Activated T-helper 1 cell treated with anti-CD3 and anti-CD28 coated beads, Interleukin-2, amount 50 U/mL, for 16 hours (primary cell): Measurements from ENCODE around the gene H2BW1.
"Not testable (repeated sequence)": the region's sequence is repeated elsewhere in the genome, so short reads cannot be mapped to it uniquely, and the experiment has no call there.

Experiments
- DNase-seq, 2 donors: peaks; one replicate each; pipeline ENCODE4 v3.0.0-alpha.2; 2020; ENCODE audit warnings: low read depth in 1 of 2, low spot score in 1 of 2

The H2BW1 gene, protein sequence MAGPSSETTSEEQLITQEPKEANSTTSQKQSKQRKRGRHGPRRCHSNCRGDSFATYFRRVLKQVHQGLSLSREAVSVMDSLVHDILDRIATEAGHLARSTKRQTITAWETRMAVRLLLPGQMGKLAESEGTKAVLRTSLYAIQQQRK

DNA sequence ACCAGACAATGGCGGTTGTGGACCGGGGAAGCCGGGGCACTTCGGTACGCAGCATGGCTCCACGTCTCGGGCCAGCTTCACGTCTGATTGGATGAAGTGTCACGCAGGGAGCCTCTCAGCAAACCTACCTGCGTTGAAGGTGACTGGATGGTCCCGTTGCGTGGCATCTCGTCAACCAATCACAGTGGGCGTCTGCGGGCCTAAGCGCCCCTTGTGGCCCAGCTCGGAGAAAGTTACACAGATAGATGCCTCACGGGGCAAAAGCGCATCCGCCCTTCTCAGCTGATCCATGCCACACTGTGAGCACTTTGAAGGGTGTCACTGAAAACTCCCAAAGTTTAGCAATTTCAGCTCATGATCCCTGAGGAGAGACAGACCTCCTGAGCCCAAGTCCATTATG, at the start of gene H2BW1:
TSS of gene H2BW1 (minus strand) at position 103 of the 400 bp plus-strand sequence. CDS start 132 bp downstream, outside the sequence.
- no peak for DNase-seq

DNA sequence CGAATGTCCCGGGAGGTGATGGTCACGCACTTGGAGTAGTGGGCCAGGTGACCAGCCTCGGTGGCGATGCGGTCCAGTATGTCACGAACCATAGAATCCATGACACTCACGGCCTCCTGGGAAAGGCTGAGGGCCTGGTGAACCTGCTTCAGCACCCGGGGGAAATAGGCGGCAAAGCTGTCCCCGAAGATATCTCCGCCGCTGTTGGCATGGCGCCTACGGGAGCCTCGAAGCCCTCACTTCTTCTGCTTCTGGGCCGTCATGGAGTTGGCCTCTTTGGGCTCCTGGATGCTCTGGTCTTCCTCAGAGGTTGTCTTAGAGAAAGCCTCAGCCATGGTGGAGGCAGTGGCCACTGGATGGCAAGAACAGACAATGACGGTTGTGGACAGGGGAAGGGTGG, 49.1 kb upstream of the H2BW1 start:
- DNase-seq = not testable (repeated sequence)

DNA sequence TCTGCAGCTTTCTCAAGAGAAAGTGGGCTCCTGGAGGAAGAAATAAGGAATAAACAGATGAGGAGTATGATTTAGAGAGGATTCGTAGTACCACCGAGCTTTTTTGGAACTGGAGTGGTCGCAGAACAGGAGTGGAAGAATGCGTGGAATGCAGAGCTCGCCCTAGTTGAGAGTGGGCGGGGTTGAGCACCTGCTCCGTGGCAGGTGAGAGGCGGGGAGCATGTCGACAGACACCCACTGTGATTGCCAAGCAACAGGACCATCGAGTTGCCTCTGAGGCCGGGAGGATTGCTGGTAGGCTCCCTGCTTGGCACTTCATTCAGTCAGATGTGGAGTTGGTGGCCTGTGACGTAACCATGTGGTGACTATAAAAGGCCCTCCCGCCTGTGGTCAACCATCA, 41.4 kb upstream of the H2BW1 start:
- not testable (repeated sequence) for DNase-seq

DNA sequence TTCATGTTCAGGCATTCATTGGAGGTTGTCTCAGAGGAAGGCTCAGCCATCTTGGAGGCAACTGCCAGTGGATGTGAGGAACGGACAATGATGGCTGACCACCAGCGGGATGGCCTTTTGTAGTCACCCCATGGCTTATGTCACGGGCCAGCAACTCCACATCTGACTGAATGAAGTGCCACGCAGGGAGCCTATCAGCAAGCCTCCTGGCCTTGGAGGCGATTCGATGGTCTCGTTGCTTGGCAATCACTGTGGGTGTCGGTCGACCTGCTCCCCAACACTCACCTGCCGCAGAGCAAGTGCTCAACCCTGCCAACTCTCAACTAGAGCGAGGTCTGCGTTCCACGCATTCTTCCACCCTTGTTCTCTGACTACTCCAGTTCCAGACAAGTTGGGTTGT, 33.7 kb upstream of the H2BW1 start:
- DNase-seq = no peak

DNA sequence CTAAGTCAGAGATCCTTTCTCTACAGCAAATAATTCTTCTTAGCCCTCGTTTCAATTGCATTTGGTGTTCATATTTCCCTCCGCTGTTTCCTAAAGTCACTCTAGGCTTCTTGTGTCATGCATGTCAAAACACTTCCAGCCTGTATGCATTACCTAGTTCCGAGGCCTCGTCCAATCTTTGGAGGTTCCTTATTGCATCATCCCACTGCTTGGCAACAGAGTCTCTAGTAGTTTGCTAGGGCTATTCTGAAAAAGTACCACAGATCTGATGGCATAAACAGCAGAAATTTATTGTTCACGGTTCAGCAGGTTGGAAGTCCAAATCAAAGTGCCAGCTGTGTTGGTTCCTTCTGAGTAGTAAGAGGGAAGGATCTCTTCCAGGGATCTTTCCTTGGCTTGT, 32.1 kb upstream of the H2BW1 start:
- DNase-seq = no peak

DNA sequence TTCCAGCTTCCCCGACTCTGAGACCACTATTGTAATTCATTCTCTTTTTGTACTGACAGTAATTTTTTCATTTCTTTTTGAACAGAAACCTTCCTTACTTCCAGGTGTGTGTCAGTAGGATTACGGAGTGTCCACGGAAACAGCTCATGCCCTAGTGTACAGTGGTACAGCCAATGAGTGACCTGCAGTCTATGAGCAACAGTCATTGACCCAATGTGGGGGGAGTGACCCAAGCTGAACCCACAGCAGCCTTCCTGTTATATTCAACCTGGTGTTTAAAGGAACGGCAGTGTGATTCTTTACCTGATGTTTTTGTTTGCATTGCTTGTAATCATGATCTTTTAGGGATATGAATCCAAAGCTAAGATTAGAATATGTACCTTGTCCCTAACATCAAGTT, 27.5 kb upstream of the H2BW1 start:
- no peak for DNase-seq

DNA sequence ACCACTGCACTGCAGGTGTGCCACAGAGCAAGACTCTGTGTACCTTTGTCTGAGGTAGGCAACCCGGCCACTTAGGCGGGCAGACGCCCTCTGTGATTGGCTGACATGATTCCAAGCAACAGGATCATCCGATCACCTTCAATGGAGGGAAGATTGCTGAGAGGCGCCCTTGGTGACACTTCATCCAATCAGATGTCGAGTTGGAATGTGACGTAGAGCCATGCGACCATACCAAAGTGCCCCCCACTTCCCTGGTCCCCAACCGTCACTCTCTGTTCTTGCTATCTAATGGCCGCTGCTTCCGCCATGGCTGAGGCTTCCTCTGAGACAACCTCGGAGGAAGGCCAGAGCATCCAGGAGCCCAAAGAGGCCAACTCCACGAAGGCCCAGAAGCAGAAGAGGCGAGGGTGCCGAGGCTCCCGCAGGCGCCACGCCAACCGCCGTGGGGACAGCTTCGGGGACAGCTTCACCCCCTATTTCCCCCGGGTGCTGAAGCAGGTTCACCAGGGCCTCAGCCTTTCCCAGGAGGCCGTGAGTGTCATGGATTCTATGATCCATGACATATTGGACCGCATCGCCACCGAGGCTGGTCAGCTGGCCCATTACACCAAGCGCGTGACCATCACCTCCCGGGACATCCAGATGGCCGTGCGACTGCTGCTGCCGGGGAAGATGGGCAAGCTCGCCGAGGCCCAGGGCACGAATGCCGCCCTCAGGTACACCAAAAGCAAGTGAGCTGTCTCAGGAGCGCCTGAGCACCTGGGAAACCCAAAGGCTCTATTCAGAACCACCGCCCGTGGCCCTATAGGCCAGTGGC, 26.4 kb upstream of the H2BW1 start, which contains the start of gene H2BW2:
TSS of gene H2BW2 (plus strand) at position 268 of the 817 bp plus-strand sequence. CDS start at position 307, 39 bp downstream.
- DNase-seq = no peak

DNA sequence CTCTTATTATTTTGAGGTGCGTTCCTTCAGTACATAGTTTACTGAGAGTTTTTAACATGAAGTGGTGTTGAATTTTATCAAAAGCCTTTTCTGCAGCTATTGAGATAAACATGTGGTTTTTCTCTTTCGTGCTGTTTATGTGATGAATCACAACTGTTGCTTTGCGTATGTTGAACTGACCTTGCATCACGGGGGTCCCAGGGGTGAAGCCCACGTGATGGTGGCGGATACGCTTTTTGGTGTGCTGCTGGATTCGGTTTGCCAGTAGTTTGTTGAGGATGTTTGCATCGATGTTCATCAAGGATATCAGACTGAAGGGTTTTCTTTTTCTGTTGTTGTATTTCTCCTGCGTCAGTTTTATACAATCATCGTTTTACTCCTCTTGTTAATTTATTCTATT, 4.6 kb upstream of the H2BW1 start:
- no peak for DNase-seq

DNA sequence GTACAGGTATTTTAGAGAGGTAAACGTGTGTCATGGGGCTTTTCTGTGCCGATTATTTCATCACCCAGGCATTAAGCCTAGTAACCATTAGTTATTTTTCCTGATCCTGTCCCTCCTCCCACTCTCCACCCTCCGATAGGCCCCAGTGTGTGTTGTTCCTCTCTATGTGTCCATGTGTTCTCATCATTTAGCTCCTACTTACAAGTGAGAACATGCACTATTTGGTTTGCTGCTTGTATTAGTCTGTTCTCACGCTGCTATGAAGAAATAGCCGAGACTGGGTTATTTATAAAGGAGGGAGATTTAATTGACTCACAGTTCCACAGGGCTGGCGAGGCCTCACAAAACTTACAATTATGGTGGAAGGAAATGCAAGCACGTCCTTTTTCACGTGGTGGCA, 2.1 kb upstream of the H2BW1 start:
- not testable (repeated sequence) for DNase-seq

DNA sequence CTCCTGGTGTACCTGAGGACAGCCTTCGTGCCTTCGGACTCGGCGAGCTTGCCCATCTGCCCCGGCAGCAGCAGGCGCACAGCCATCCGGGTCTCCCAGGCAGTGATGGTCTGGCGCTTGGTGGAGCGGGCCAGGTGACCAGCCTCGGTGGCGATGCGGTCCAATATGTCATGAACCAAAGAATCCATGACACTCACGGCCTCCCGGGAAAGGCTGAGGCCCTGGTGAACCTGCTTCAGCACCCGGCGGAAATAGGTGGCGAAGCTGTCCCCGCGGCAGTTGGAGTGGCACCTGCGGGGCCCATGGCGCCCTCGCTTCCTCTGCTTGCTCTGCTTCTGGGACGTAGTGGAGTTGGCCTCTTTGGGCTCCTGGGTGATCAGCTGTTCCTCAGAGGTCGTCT, 350 bp downstream of the H2BW1 start:
- no peak for DNase-seq

DNA sequence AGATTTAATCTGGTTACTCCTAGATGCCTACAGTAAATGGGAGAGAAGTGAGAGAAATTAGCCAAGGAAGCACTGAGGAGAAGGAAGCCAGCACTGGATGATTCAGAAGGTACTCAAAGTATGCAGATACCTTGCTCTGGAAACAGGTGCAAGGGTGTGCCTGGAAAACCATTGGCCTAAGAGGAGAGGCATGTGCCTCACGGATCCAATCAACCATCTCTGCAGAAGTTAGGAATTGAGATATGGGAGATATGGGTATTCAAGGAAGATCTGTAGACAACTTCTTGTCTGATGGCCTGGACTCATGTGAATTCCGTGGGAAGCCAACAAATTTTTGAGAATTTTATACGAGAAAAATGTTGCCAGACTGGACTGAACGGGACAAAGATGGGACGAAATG, 4.7 kb downstream of the H2BW1 start:
- DNase-seq = no peak

DNA sequence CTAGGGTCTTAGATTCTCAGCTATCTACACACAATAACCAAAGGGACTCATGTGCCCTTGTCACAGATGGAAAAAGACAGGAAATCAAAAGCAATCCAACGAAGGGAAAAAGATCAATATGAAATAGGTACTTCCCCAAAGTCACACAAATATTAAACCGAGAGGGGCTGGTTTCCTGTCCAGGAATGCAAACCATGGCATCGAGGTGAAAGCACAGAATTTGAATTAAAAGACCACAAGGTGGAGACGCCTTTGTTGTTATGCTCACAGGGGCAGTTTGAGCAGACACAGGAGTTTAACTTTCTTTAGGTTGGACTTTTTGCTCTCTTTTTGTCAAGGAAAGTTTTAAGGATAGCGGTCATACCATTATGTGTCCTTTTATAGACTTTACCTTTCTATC, 14.3 kb downstream of the H2BW1 start:
- DNase-seq = no peak

DNA sequence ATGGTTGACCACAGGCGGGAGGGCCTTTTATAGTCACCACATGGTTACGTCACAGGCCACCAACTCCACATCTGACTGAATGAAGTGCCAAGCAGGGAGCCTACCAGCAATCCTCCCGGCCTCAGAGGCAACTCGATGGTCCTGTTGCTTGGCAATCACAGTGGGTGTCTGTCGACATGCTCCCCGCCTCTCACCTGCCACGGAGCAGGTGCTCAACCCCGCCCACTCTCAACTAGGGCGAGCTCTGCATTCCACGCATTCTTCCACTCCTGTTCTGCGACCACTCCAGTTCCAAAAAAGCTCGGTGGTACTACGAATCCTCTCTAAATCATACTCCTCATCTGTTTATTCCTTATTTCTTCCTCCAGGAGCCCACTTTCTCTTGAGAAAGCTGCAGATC, 30.0 kb downstream of the H2BW1 start:
- DNase-seq = not testable (repeated sequence)

DNA sequence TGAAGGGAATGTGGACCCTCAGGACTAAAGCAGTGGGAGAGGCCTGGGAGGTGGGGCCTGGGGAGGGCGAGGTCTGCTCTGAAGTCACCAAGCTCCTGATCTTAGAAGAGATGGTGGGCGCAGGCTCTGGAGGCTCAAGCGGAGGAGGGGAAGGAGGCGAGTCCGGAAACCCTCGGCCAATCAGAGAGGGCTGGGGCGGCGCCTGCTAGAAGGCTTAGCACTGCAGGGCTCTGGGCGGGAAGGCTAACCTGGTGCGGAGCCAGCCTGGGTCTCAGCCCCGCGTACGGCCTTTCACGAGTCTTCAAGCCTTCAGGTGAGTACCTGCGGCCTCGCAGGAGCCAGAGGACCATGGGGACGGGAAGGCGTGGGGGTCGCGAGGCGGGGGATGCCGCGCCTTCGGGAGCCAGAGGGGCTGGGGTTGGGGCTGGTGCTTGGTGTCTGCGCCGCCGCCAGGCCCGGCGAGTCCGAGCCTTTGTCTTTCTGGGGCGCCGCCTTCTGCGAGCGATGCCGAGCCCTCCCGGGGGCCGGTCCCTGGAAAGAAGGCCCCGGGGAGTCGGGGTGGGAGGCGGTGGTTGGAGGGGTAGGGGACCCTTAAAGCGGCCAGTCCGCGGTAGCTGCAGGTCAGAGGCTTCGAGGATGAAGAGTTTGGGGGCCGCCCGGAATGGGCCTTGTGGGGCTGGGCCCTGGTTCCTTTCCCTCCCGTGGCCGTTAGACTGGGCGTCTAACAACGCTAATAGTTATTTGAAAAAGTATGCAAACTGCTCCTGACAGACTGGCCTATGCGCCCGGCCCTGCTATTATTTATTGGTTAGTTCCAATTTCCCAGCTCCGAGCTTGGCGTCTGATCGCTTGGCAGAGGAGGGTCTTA, 50.9 kb downstream of the H2BW1 start, which contains the start of gene TMSB15B:
TSS of gene TMSB15B (plus strand) at position 217 of the 868 bp plus-strand sequence.
- not testable (repeated sequence) for DNase-seq
